ENCODE data around the gene C1R.
"Not testable (repeated sequence)": the region's sequence is repeated elsewhere in the genome, so short reads cannot be mapped to it uniquely, and the experiment has no call there.

Gene C1R

GRCh38 chr12:7068240-7068993 is 23.8 kb downstream of the C1R start:
- no peak for DNase-seq (ENCODE audit: low read depth in 2 of 2)

DNA sequence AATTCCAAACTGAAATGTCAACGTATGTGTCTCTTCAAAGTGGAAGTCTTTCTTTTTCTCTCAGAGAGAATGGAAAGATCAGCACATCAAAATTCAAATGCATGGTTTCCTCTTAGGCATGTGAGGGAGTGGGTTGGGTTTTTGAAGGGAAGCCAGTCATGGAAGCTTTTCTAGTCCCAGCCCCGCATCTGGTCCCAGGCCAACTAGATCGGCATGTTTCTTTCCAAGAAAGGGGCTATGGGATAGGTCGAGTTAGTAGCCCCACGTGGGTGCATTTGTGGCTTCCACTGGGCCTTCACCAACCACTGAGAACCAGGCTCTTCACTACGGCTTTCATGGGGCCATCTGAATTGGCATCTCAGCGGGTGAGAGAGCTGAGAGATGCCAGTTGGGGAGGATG is 25.1 kb downstream of the C1R start:
- no peak for DNase-seq (ENCODE audit: low read depth in 2 of 2)

- no peak for DNase-seq (ENCODE audit: low read depth in 2 of 2)
These were observed 25.6 kb downstream of the C1R start for GRCh38 chr12:7066596-7066995.

DNA sequence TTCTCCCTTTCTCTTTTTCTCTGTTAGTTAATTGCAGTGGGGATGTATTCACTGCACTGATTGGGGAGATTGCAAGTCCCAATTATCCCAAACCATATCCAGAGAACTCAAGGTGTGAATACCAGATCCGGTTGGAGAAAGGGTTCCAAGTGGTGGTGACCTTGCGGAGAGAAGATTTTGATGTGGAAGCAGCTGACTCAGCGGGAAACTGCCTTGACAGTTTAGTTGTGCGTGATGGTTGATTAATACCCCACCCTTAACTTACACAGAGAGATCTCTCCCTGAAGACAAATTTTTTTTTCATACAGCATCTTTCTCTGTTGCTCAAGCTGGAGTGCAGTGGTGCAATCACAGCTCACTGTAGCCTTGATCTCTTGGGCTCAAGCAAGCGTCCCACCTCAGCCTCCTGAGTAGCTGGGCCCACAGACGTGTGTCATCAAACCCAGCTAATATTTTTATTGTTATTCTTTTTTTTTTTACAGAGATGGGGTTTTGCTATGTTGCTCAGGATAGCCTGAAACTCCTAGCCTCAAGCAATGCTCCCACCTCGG is 27.1 kb downstream of the C1R start:
- no peak for DNase-seq (ENCODE audit: low read depth in 2 of 2)

GRCh38 chr12:7064516-7064915 is 27.7 kb downstream of the C1R start:
- no peak for DNase-seq (ENCODE audit: low read depth in 2 of 2)

GRCh38 chr12:7061596-7061995 is 30.6 kb downstream of the C1R start:
- DNase-seq (ENCODE audit: low read depth in 2 of 2) = no peak

GRCh38 chr12:7061138-7061537 is 31.1 kb downstream of the C1R start:
- no peak for DNase-seq (ENCODE audit: low read depth in 2 of 2)

- DNase-seq (ENCODE audit: low read depth in 2 of 2) = no peak
These were observed 31.8 kb downstream of the C1R start, which contains the start of gene C1S for GRCh38 chr12:7060353-7060954. TSS of gene C1S (plus strand) at chr12:7060718. CDS start at chr12:7061913, 1,195 bp downstream.

GRCh38 chr12:7059780-7060179 is 32.5 kb downstream of the C1R start:
- DNase-seq (ENCODE audit: low read depth in 2 of 2) = no peak

GRCh38 chr12:7058850-7059395 is 33.3 kb downstream of the C1R start:
- no peak for DNase-seq (ENCODE audit: low read depth in 2 of 2)

GRCh38 chr12:7058163-7058845 is 33.9 kb downstream of the C1R start:
- no peak for DNase-seq (ENCODE audit: low read depth in 2 of 2)

DNA sequence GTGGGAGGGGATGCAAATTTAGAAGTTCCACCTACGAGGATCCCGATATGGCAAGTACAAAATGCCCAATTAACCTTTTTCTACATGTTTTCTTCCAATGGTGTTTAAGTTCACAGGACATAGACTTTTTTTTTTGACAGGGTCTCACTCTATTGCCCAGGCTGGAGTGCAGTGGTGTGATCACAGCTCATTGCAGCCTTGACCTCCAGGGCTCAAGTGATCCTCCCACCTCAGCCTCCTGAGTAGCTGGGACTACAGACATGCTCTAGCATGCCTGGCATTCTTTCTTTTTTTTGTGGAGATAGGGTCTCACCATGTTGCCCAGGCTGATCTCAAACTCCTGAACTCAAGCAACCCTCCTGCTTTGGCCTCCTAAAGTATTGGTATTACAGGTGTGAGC is 36.5 kb downstream of the C1R start:
- DNase-seq (ENCODE audit: low read depth in 2 of 2) = not testable (repeated sequence)

GRCh38 chr12:7054925-7055324 is 37.3 kb downstream of the C1R start:
- DNase-seq (ENCODE audit: low read depth in 2 of 2) = no peak

GRCh38 chr12:7049973-7050372 is 42.3 kb downstream of the C1R start:
- DNase-seq (ENCODE audit: low read depth in 2 of 2) = not testable (repeated sequence)

GRCh38 chr12:7049445-7049951 is 42.7 kb downstream of the C1R start:
- DNase-seq (ENCODE audit: low read depth in 2 of 2) = not testable (repeated sequence)

DNA sequence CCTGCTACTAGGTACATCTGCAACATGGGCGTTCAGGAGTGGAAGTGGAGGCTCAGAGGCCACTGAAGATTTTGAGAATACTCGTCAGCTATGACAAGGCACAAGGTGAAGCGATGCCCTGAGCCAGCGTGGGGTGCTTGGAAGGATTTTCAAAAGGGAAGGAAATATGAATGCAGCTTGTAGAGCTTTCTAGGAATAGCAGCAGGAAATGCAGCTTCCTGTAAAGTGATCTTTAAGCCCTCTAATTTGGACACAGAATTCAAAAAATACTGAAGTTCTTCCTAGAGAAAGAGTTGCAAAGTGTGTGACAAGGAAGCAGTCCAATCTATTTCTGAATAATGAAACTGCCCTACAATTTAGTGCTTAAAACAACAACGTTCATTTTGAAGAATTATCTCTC is 44.9 kb downstream of the C1R start:
- no peak for DNase-seq (ENCODE audit: low read depth in 2 of 2)

- DNase-seq (ENCODE audit: low read depth in 2 of 2) = no peak
These were observed 45.7 kb downstream of the C1R start for GRCh38 chr12:7046383-7047105.

GRCh38 chr12:7045913-7046312 is 46.3 kb downstream of the C1R start:
- no peak for DNase-seq (ENCODE audit: low read depth in 2 of 2)

GRCh38 chr12:7042842-7043241 is 49.4 kb downstream of the C1R start:
- no peak for DNase-seq (ENCODE audit: low read depth in 2 of 2)

DNA sequence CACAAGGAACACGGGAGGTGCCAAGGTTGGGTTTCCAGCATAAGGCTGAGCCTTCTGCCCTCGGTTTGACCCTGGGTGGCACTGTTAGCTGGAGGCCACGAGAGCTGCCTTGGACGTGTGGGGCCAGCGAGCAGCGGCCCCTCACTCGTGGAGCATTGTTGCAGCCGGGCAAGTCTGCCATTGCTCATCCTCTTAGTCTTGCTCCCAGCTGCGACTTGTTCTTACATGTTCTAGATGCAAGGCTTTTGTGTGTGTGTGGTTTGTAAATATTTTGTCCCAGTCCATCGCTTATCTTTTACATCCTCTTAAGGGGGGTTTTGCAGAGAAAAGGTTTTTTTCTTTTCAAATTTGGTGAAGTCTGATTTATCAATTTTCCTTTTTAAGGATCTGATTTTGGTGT is 52.8 kb downstream of the C1R start:
- DNase-seq (ENCODE audit: low read depth in 2 of 2) = no peak

DNA sequence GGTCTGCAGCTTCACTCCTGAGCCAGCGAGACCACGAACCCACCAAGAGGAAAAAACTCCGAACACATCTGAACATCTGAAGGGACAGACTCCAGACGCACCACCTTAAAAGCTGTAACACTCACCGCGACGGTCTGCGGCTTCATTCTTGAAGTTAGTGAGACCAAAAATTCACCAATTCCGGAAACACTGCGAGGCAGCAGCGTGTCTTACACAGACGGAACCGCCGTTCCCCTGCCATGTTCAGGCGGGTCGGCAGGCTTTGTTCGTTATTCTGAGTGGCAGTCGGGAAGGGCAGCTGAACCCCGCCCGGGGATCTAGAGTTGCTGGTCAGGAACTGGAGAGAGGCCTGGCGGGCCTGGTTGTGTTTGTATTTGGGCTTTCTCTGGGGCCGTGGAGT is 53.7 kb downstream of the C1R start:
- DNase-seq (ENCODE audit: low read depth in 2 of 2) = no peak
